HEK293T (cell line): ENCODE measurements around the gene YBEY.

Experiments used
- ARNT ChIP-seq: fragments of 450-650 bp; IDR thresholded peaks from 2 replicates; pipeline ENCODE4 v1.6.1; 2017; ENCODE audit warnings: mild to moderate bottlenecking
- BHLHE40 ChIP-seq: fragments of 450-650 bp; IDR thresholded peaks from 2 replicates; pipeline ENCODE4 v1.6.1; 2016; ENCODE audit warnings: mild to moderate bottlenecking, moderate library complexity, borderline replicate concordance
- ELF4 ChIP-seq: fragments of 450-650 bp; IDR thresholded peaks from 2 replicates; pipeline ENCODE4 v1.6.1; 2017; ENCODE audit warnings: antibody characterized with exemption
- FOXA1 ChIP-seq: fragments of 450-650 bp; IDR thresholded peaks from 2 replicates; pipeline ENCODE4 v1.6.1; 2016; ENCODE audit warnings: mild to moderate bottlenecking
- FOXK2 ChIP-seq: fragments of 450-650 bp; IDR thresholded peaks from 2 replicates; pipeline ENCODE4 v1.6.1; 2016; ENCODE audit warnings: mild to moderate bottlenecking
- FOXM1 ChIP-seq: fragments of 450-650 bp; IDR thresholded peaks from 2 replicates; pipeline ENCODE4 v1.6.1; 2017; ENCODE audit warnings: mild to moderate bottlenecking, borderline replicate concordance
- HDGF ChIP-seq: fragments of 450-650 bp; IDR thresholded peaks from 2 replicates; pipeline ENCODE4 v1.6.1; 2017; ENCODE audit warnings: antibody characterized with exemption, borderline replicate concordance
- NFRKB ChIP-seq: fragments of 450-650 bp; IDR thresholded peaks from 2 replicates; pipeline ENCODE4 v1.6.1; 2016; ENCODE audit warnings: mild to moderate bottlenecking, moderate library complexity
- SP1 ChIP-seq: fragments of 450-650 bp; IDR thresholded peaks from 2 replicates; pipeline ENCODE4 v1.6.1; 2017
- SUZ12 ChIP-seq: fragments of 450-650 bp; IDR thresholded peaks from 2 replicates; pipeline ENCODE4 v1.6.1; 2016; ENCODE audit warnings: mild to moderate bottlenecking
- TARDBP ChIP-seq: fragments of 450-650 bp; IDR thresholded peaks from 2 replicates; pipeline ENCODE4 v1.6.1; 2016
- ZNF384 ChIP-seq: fragments of 450-650 bp; IDR thresholded peaks from 2 replicates; pipeline ENCODE4 v1.6.1; 2016

DNA sequence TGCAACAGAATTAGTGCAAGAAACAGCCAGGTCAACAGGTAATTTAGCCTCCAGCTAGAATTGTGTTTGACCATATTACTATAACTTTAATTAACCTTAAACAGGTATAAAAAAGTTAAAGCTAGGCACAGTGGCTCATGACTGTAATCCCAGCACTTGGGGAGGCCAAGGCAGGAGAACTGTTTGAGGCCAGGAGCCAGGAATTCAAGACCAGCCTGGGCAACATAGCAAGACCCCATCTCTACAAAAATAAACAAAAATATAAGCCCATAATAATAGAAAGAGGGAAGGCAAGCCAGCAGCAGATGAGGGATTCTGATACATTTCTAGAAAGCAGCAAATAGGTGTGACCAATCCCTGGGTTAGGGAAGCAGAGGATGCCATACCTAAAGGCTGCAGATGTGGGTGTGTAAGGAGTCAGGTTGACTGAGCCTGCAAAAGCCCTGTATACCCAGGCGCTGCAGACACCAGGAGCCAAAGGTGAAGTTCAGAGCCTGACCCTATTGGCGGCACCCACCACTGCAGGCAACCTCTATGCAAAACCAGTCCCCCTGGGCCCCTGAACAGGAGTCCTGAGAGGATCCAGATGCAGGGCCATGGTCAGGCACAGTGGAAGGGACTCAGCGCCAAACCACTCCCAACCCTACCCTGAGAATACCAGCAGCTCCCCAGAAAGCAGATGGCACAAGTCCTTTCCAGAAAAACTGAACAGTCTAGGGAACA is 38.3 kb upstream of the YBEY start:
- TF ChIP-seq NFRKB (no peak), FOXM1 (no peak), HDGF (no peak), ZNF384 (no peak), SUZ12 (no peak), BHLHE40 (no peak), TARDBP (no peak), SP1 (no peak), FOXA1 (no peak), FOXK2 (no peak), ELF4 (no peak), ARNT (no peak)
